Measurements from ENCODE around the gene KCNIP2. TPM values are rescaled to one million over a fixed set of nuclear protein-coding genes. Genes with fewer than 3 reads are reported as not detected.

Gene KCNIP2
- total and polyA plus RNA-seq, 2 of the 13 experiments (the other 11 are each of a cell fraction or from before 2014, with no cell fraction given): 0.42 to 0.70 TPM

- in situ Hi-C loops (cut with HindIII; ENCODE audit: extremely low pct_ligation_motif_present, low pct_unique_long_range_greater_than_20kb): no loop called here
- H3K27me3 ChIP-seq (ENCODE audit: control insufficient read depth in 1 of 2, insufficient read depth in 2 of 2, low read length in 2 of 2): no peaks in the 10 kb centered on the region
- POLR2A ChIA-PET: no interaction called here
- no peaks in the 10 kb centered on the region for H3K36me3 ChIP-seq (replicated peaks in 1 of 2; ENCODE audit: control insufficient read depth in 1 of 2, insufficient read depth in 2 of 2, low read length in 2 of 2)
- no peak for TF ChIP-seq NCOR1 (IDR thresholded peaks at IDR 0.05; ENCODE audit: borderline replicate concordance, low read length)
- TF ChIP-seq MTF2 (CRISPR knock-in tag; IDR thresholded peaks at IDR 0.05; ENCODE audit: borderline replicate concordance): no peak
- no peak for TF ChIP-seq ZNF101 (CRISPR knock-in tag; IDR thresholded peaks at IDR 0.05; ENCODE audit: borderline replicate concordance, low read depth)
- no peak for TF ChIP-seq DMAP1 (CRISPR knock-in tag; IDR thresholded peaks at IDR 0.05)
- no peak for TF ChIP-seq ZBTB39 (CRISPR knock-in tag; IDR thresholded peaks at IDR 0.05)
- TF ChIP-seq JDP2 (CRISPR knock-in tag; IDR thresholded peaks at IDR 0.05; ENCODE audit: borderline replicate concordance): no peak
- no peak for TF ChIP-seq ATF1 (CRISPR knock-in tag; IDR thresholded peaks at IDR 0.05)
- no peak for TF ChIP-seq THAP11 (CRISPR knock-in tag; IDR thresholded peaks at IDR 0.05)
- no peak for TF ChIP-seq ZNF331 (CRISPR knock-in tag; IDR thresholded peaks at IDR 0.05)
- TF ChIP-seq ZNF431 (CRISPR knock-in tag; IDR thresholded peaks at IDR 0.05; ENCODE audit: borderline replicate concordance, low read depth): no peak
- TF ChIP-seq SP4 (CRISPR knock-in tag; IDR thresholded peaks at IDR 0.05): no peak
- no peak for TF ChIP-seq ZSCAN30 (CRISPR knock-in tag; IDR thresholded peaks at IDR 0.05)
- no peak for TF ChIP-seq ZNF772 (CRISPR knock-in tag; IDR thresholded peaks at IDR 0.05)
- TF ChIP-seq MBD4 (IDR thresholded peaks at IDR 0.05; ENCODE audit: borderline replicate concordance, low read length): no peak
- DNase-seq (ENCODE audit: low spot score) (no peak), ATAC-seq (no peak), FAIRE-seq (no peak)
- CTCF ChIA-PET (ENCODE audit: low intra/inter-chr PET ratio, low total read pairs): no interaction called here
- intact Hi-C loops (cut with micrococcal nuclease; ENCODE audit: unreplicated experiment): no loop called here
- H3K4me2 ChIP-seq (ENCODE audit: low read depth, low read length): no peak overlapping the region
- BruUV-seq (replicated peaks): no TSS peak
- no peak overlapping the region for H3K27ac ChIP-seq (ENCODE audit: extremely low read length, insufficient read depth, low read length)
- no peaks in the 10 kb centered on the region for H3K9me3 ChIP-seq (ENCODE audit: low read length)
- 0 out of 2 replicates have a peak, but pooled peaks cover 2% of the 10 kb centered on the region for H4K20me1 ChIP-seq (ENCODE audit: insufficient read depth, low read length)
- H3K79me2 ChIP-seq (ENCODE audit: insufficient read depth, low read length): no peaks in the 10 kb centered on the region
- no peak overlapping the region for H3K4me3 ChIP-seq (replicated peaks in 1 of 3; ENCODE audit: insufficient read depth in 1 of 3, low read depth in 2 of 3, low read length in 3 of 3)
- no peak overlapping the region for H3K9ac ChIP-seq (ENCODE audit: insufficient read depth, low read depth, low read length)
- H2AFZ ChIP-seq (ENCODE audit: low read length): no peak overlapping the region
- 94% methylated on average over 2 of the region's 4 CpGs for WGBS (ENCODE audit: low lambda C conversion rate)
- peaks cover 16% of the 10 kb centered on the region for H3K4me1 ChIP-seq (ENCODE audit: insufficient read depth, low read length)
Observed at GRCh38 chr10:101835362-101835761, 8.2 kb downstream of the KCNIP2 start.
